Thymus (tissue), 11 donors: ENCODE results near the gene ERBB4. TPM values are rescaled to one million over a fixed set of nuclear protein-coding genes. Genes with fewer than 3 reads are reported as not detected.

Source experiments
- DNase-seq, 9 donors: peaks; one replicate each; pipeline ENCODE4 v3.0.0-alpha.2; 2013; ENCODE audit warnings: low spot score in 9 of 9, low read depth in 6 of 9, missing footprints in 1 of 9
- H3K27ac ChIP-seq, 2 donors: one replicate each; pipeline ENCODE4 v1.5.1; 2013; ENCODE audit warnings: control low read depth in 1 of 2, low read depth in 1 of 2, low read length in 1 of 2, mild to moderate bottlenecking in 1 of 2, moderate library complexity in 1 of 2
- H3K27me3 ChIP-seq, 2 donors: one replicate each; pipeline ENCODE4 v1.5.1; 2013; ENCODE audit warnings: low read length in 1 of 2; ENCODE audit not compliant: control insufficient read depth in 2 of 2, insufficient read depth in 1 of 2
- H3K36me3 ChIP-seq, 2 donors: one replicate each; pipeline ENCODE4 v1.5.1; 2013; ENCODE audit warnings: low read length in 1 of 2, mild to moderate bottlenecking in 1 of 2, moderate library complexity in 1 of 2; ENCODE audit not compliant: control insufficient read depth in 2 of 2, insufficient read depth in 2 of 2
- H3K4me1 ChIP-seq, 2 donors: one replicate each; pipeline ENCODE4 v1.5.1; 2013; ENCODE audit warnings: low read length in 2 of 2; ENCODE audit not compliant: control insufficient read depth in 2 of 2, insufficient read depth in 2 of 2
- H3K4me3 ChIP-seq, 2 donors: one replicate each; pipeline ENCODE4 v1.5.1; 2013; ENCODE audit warnings: low read length in 2 of 2, control low read depth in 1 of 2, mild to moderate bottlenecking in 1 of 2
- H3K9me3 ChIP-seq, 2 donors: one replicate each; pipeline ENCODE4 v1.5.1; 2013; ENCODE audit warnings: low read length in 1 of 2, mild to moderate bottlenecking in 1 of 2; ENCODE audit not compliant: control insufficient read depth in 2 of 2, insufficient read depth in 1 of 2
- WGBS: extraction: QIAGEN DNeasy Blood & Tissue Kit; methylation state at CpG from one replicate; pipeline ENCODE4 v1.1.7; 2013; 5-methylcytosine and 5-hydroxymethylcytosine counted together
- polyA plus RNA-seq: library from polyadenylated mRNA; stranded (reverse); fragments of 200-250 nt; gene quantifications from one replicate; pipeline ENCODE4 v1.2.3, GENCODE V29; 2013
- total RNA-seq: library from RNA; stranded (reverse); fragments of 120-200 nt; gene quantifications from one replicate; pipeline ENCODE4 v1.2.4, GENCODE V29; 2013
- donor health status: healthy.

ERBB4 gene
- total and polyA plus RNA-seq, 2 donors, result 0.16 to 0.19 TPM

DNA sequence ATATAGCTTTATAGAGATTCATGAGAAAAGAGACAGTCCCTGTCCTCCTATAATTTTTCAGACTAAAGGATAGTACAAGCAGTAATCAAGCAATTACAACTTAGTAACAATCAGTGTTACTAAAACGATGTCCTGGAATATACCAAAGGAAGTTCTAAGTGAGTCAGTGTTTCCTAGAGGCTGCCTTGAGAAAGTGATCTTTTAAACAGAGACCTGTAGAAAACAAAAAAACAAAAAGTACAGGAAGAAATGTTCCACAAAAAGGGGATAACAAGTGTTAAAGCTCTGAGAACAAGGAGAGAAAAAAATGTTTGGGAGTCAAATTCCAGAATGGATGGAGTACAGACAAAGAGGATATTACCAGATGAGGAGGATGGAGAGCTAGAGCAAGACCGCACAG lies 556.4 kb downstream of the ERBB4 start:
- WGBS, result 75% methylated on average over 2 of the region's 2 CpGs
- DNase-seq, result no peak

DNA sequence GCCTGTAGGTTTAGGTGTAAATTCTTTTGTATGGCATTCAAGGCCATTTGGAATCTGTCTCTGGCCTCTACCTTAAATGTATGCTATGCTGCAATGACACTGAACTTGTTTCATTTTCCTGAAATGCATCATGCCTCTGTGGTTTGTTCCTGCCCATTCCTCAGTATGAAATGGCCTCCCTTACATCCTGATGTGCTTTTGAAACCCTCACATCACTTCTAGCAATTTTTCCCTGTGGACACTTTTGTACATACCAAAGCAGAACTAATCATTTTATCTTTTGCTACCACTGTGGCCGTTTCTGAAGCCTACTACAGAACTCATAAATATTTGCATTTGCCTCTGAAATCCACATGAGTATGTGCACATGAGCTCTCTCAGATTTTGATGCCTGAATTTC lies 557.2 kb downstream of the ERBB4 start:
- Histone ChIP-seq H3K36me3 (no peaks in the 10 kb centered on the region), H3K4me1 (no peaks in the 10 kb centered on the region), H3K9me3 (no peaks in the 10 kb centered on the region), H3K27me3 (no peaks in the 10 kb centered on the region), H3K4me3 (no peak overlapping the region), H3K27ac (no peak overlapping the region)
- 68% methylated on average over 1 of the region's 1 CpG for WGBS
- no peak for DNase-seq

More for the DNA sequence above, 556.4 kb downstream of the ERBB4 start:
- Histone ChIP-seq H3K9me3 (no peaks in the 10 kb centered on the region), H3K4me3 (no peak overlapping the region), H3K4me1 (no peaks in the 10 kb centered on the region), H3K27ac (no peak overlapping the region), H3K27me3 (no peaks in the 10 kb centered on the region), H3K36me3 (no peaks in the 10 kb centered on the region)

DNA sequence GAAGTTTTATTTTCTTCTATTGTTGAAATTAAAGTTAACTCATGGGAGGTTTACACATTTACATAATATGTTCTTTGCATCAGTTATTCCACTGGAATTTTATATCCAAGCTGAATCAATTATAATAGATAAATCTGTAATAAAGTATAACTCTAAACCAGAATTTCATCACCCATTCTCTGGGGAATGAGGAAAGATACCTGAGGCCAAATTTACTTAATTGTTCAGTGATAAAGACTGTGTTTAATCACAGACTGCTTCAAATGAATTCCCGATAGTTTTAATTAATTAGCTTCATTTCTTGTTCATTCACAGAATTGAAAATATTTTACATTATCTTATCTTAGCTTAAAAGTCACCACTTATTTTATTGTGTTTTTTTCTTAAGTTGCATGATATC lies 562.5 kb downstream of the ERBB4 start:
- H3K9me3 ChIP-seq, result no peaks in the 10 kb centered on the region
- 99% methylated on average over 1 of the region's 1 CpG for WGBS
- H3K36me3 ChIP-seq, result no peaks in the 10 kb centered on the region
- no peaks in the 10 kb centered on the region for H3K27me3 ChIP-seq
- H3K4me1 ChIP-seq, result no peaks in the 10 kb centered on the region
- H3K4me3 ChIP-seq, result no peak overlapping the region
- H3K27ac ChIP-seq, result no peak overlapping the region
- DNase-seq, result no peak

DNA sequence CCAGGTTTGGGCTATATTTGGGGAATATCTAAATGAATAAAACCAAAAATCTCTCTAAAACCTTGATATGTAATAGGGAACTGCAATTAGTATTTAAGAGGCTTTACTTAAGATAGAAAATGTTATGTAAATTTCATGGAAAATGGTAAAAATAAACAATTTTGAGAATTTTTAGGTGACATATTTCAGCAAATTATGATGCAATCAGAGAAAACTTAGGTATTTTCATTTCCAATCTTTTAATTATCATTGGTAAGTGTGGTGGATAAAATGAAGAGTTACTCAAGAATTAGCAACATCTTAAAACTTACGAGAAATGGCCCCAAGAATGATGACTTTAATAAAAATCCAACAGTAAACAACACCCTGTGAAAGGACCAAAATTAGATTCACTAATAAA lies 571.4 kb downstream of the ERBB4 start:
- no peak overlapping the region for H3K4me3 ChIP-seq
- WGBS, result 95% methylated on average over 1 of the region's 1 CpG

DNA sequence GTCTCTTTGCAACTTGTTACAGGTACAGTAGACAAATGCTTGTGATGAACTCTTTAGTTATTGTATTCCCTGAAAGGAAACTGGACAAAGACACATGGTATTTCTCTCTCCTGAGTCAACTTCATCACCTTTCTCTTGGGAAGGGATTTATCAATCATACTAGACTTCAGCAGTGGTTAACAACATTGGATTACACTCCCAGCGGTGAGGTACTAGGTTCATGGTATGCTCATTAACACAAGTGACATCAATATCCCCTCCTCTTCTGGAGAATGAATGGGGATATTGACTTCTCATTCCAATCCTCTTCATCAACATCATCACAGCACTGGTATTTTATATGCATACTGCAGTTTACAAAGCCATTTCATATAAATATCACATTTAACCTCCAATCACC lies 574.6 kb downstream of the ERBB4 start:
- no peaks in the 10 kb centered on the region for H3K9me3 ChIP-seq
- H3K27ac ChIP-seq, result no peak overlapping the region
- 90% methylated on average over 1 of the region's 1 CpG for WGBS
- H3K4me3 ChIP-seq, result no peak overlapping the region
- H3K36me3 ChIP-seq, result no peaks in the 10 kb centered on the region
- H3K27me3 ChIP-seq, result no peaks in the 10 kb centered on the region
- no peaks in the 10 kb centered on the region for H3K4me1 ChIP-seq
- DNase-seq, result no peak

More for the DNA sequence above, 571.4 kb downstream of the ERBB4 start:
- no peaks in the 10 kb centered on the region for H3K36me3 ChIP-seq
- no peak overlapping the region for H3K27ac ChIP-seq
- no peaks in the 10 kb centered on the region for H3K9me3 ChIP-seq
- no peaks in the 10 kb centered on the region for H3K4me1 ChIP-seq
- DNase-seq, result no peak
- H3K27me3 ChIP-seq, result no peaks in the 10 kb centered on the region

DNA sequence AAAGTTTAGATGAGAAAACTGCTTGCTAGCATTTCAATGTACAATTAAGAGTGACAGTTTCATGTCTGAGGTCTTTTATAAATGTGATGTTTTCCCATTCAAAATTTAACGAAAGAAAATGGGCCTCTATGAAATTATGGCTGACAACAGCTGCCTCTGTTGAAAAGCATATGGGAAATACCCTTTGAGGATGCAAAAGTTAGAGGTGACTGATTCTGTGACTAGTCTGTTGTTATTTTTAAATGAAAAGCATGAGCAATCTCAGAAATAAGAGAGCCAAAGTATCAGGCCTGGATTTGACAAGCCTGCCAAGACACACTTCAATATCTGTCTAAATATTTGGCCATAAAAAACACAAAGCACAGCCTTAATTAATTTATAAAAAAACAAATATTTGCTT lies 580.8 kb downstream of the ERBB4 start:
- H3K27ac ChIP-seq, result no peak overlapping the region
- H3K27me3 ChIP-seq, result no peaks in the 10 kb centered on the region
- no peak for DNase-seq
- no peaks in the 10 kb centered on the region for H3K36me3 ChIP-seq
- 93% methylated on average over 1 of the region's 1 CpG for WGBS
- H3K9me3 ChIP-seq, result no peaks in the 10 kb centered on the region
- H3K4me1 ChIP-seq, result no peaks in the 10 kb centered on the region
- no peak overlapping the region for H3K4me3 ChIP-seq

DNA sequence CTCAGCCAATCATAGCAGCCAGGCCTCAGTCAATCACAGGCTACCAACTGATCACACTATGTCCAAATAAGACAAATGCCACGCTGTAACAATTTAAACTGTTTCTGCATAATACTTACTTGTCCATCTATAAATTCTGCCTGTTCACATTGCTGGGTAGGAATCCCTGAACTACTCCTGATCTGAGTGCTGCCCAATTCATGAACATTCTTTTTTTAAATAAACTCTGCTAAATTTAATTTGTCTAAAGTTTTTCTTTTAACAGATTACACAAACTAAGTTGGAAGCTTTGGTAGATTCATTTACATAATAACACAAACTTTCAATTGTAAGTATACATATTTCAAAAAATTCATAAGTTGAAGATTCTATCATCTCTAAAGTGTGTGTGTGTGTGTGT lies 583.0 kb downstream of the ERBB4 start:
- H3K27ac ChIP-seq, result no peak overlapping the region
- WGBS, result 95% methylated on average over 1 of the region's 1 CpG
- H3K4me3 ChIP-seq, result no peak overlapping the region
- H3K27me3 ChIP-seq, result no peaks in the 10 kb centered on the region
- no peaks in the 10 kb centered on the region for H3K9me3 ChIP-seq
- H3K36me3 ChIP-seq, result no peaks in the 10 kb centered on the region
- H3K4me1 ChIP-seq, result no peaks in the 10 kb centered on the region
- DNase-seq, result no peak

DNA sequence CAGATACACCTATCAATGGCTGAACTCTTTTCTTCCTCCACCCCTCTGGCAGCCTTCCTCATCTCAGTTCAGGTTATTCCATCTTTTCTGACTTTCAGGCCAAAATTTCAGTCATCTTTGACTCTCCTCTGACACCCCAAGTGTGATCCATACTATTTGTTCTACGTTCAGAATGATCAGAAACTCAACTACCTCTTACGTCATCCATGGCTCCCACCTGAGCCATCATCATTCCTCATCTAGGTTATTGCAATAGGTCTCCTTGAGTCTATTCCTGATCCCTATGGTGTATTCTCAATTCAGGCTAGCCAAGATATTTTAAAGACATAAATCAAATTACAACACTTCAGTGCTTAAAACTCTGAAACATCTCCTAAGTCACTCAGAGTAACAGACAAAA lies 589.7 kb downstream of the ERBB4 start:
- Histone ChIP-seq H3K9me3 (no peaks in the 10 kb centered on the region), H3K27ac (no peak overlapping the region), H3K4me1 (no peaks in the 10 kb centered on the region), H3K36me3 (no peaks in the 10 kb centered on the region), H3K4me3 (no peak overlapping the region), H3K27me3 (no peaks in the 10 kb centered on the region)
- no peak for DNase-seq
- WGBS, result 95% methylated on average over 2 of the region's 2 CpGs

DNA sequence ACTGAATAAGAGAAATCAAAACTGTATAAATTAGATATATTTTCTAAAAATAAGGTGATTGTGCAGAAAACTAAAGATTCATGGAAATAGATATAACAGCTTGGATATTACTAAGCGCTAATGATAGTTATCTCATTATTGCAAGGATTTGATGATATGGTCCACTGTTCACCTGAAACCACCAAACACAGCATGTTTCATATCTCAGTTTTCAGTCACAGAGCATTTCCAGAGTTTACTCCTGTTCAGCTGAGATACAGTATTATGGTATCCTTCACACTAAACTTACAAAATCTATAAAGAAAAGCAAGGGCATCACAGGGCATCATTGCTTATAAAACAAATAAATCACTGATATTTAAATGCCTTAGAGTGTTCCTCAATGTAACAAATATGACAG lies 591.6 kb downstream of the ERBB4 start:
- Histone ChIP-seq H3K9me3 (no peaks in the 10 kb centered on the region), H3K4me3 (no peak overlapping the region), H3K27me3 (no peaks in the 10 kb centered on the region), H3K4me1 (no peaks in the 10 kb centered on the region), H3K36me3 (no peaks in the 10 kb centered on the region), H3K27ac (no peak overlapping the region)
- 0% methylated on average over 1 of the region's 1 CpG for WGBS
- DNase-seq, result no peak

DNA sequence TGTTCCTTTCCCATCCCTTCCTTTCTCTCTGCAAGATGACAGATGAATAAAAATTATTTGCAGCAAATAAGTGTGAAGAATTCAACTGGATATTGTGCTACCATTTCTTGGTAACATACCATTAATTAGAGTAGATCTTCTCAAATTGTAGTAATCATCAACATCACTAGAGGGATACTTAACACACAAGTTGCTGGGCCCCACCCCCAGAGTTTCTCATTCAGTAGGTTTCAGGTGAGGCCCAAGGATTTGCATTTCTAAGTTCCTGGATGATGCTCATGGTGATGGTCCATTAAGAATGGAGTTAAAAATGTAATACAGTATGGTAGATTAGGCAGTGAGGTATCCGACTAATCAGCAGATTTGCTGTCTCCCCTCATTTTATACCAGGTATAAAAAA lies 594.0 kb downstream of the ERBB4 start:
- 90% methylated on average over 1 of the region's 1 CpG for WGBS
- Histone ChIP-seq H3K36me3 (no peaks in the 10 kb centered on the region), H3K4me1 (no peaks in the 10 kb centered on the region), H3K4me3 (no peak overlapping the region), H3K9me3 (no peaks in the 10 kb centered on the region), H3K27ac (no peak overlapping the region), H3K27me3 (no peaks in the 10 kb centered on the region)
- DNase-seq, result no peak
